Fibroblast of villous mesenchyme (primary cell): ENCODE data around the gene WFS1. TPM values are rescaled to one million over a fixed set of nuclear protein-coding genes. Genes with fewer than 3 reads are reported as not detected.

Experiments
- DNase-seq: peaks from one replicate; pipeline ENCODE4 v3.0.0-alpha.2; 2010; ENCODE audit warnings: low read depth
- H3K4me3 ChIP-seq: 2 replicates; pipeline ENCODE4 v1.5.1; 2011; ENCODE audit warnings: low read depth, mild to moderate bottlenecking, low read length
- CTCF ChIP-seq: IDR thresholded peaks from 2 replicates; pipeline ENCODE4 v1.5.1; 2012; ENCODE audit warnings: low read depth, mild to moderate bottlenecking, low read length; ENCODE audit not compliant: insufficient read depth
- total RNA-seq: library from RNA; depleted of rRNA; stranded (reverse); fragments of >200 nt; gene quantifications from 2 replicates; pipeline ENCODE4 v1.2.3, GENCODE V29; 2012

The WFS1 gene
- total RNA-seq, 1 donor, result 42.3 TPM

- DNase-seq, result no peak
- H3K4me3 ChIP-seq, result no peak overlapping the region
- no peak for TF ChIP-seq CTCF
Measured at GRCh38 chr4:6253961-6254360, 15.7 kb upstream of the WFS1 start.

GRCh38 chr4:6256141-6256540 is 13.5 kb upstream of the WFS1 start:
- DNase-seq, result no peak
- no peak overlapping the region for H3K4me3 ChIP-seq
- no peak for TF ChIP-seq CTCF

- H3K4me3 ChIP-seq, result no peak overlapping the region
- no peak for TF ChIP-seq CTCF
- no peak for DNase-seq
Measured at GRCh38 chr4:6257247-6258025, 12.2 kb upstream of the WFS1 start.

GRCh38 chr4:6258026-6258360 is 11.7 kb upstream of the WFS1 start:
- H3K4me3 ChIP-seq, result no peak overlapping the region
- DNase-seq, result no peak
- no peak for TF ChIP-seq CTCF

- TF ChIP-seq CTCF, result no peak
- DNase-seq, result no peak
- no peak overlapping the region for H3K4me3 ChIP-seq
Measured at GRCh38 chr4:6258741-6259140, 10.9 kb upstream of the WFS1 start.

- H3K4me3 ChIP-seq, result no peak overlapping the region
- no peak for DNase-seq
- no peak for TF ChIP-seq CTCF
Measured at GRCh38 chr4:6259886-6260285, 9.8 kb upstream of the WFS1 start.

- TF ChIP-seq CTCF, result no peak
- no peak for DNase-seq
Measured at GRCh38 chr4:6262176-6262575, 7.5 kb upstream of the WFS1 start.

More at GRCh38 chr4:6262176-6262575, 7.5 kb upstream of the WFS1 start:
- H3K4me3 ChIP-seq, result no peak overlapping the region
